B cell (primary cell): ENCODE measurements around the gene KIF2A. TPM values are rescaled to one million over a fixed set of nuclear protein-coding genes. Genes with fewer than 3 reads are reported as not detected.

Experiments
- ATAC-seq: fragments of 200-7000 bp; cut with Tn5 transposase; one replicate; pipeline ENCODE4 v1.10.0; 2021; ENCODE audit warnings: low read depth, mild to moderate bottlenecking, moderate number of reproducible peaks, moderate library complexity
- CTCF ChIA-PET: fragments of 350-600 bp; sonication (Branson Sonifier 250); formaldehyde crosslinking; loops from one replicate; lab custom pipeline; 2021; ENCODE audit warnings: antibody characterized with exemption, inconsistent platforms; lab: Charles Lee
- POLR2A ChIA-PET: fragments of 350-600 bp; sonication (Branson Sonifier 250); formaldehyde crosslinking; loops from one replicate; lab custom pipeline; 2021; ENCODE audit warnings: antibody characterized with exemption; lab: Charles Lee
- DNase-seq: peaks from one replicate; pipeline ENCODE4 v3.0.0; 2013
- H2AFZ ChIP-seq: 2 replicates; pipeline ENCODE4 v1.6.1; 2012; ENCODE audit warnings: mild to moderate bottlenecking, low read depth, low read length; ENCODE audit not compliant: insufficient read depth, poor library complexity, severe bottlenecking
- H3K27ac ChIP-seq, 2 donors: 1 replicate in 1 of 2; 2 replicates in 1 of 2; pipeline ENCODE4 v1.5.1; 2012 to 2013; ENCODE audit warnings: low read length in 2 of 2, mild to moderate bottlenecking in 2 of 2, moderate library complexity in 1 of 2
- H3K27me3 ChIP-seq, 4 experiments: fragments of 200-600 bp in 1 of 4; sonication (generic) in 1 of 4; replicated peaks in 1 of 4; 1 replicate in 2 of 4; 2 replicates in 2 of 4; pipeline versions ENCODE4 v1.6.1 to v1.7.0; 2013 to 2016; ENCODE audit warnings: low read length in 3 of 4, mild to moderate bottlenecking in 2 of 4, mixed read lengths in 1 of 4, moderate library complexity in 1 of 4; ENCODE audit not compliant: insufficient read depth in 4 of 4, control insufficient read depth in 3 of 4; ENCODE audit errors: control extremely low read depth in 1 of 4
- H3K36me3 ChIP-seq, 2 experiments: replicated peaks in 1 of 2; 1 replicate in 1 of 2; 2 replicates in 1 of 2; pipeline versions ENCODE4 v1.6.1 to v1.7.1; 2013; ENCODE audit warnings: low read length in 1 of 2; ENCODE audit not compliant: insufficient read depth in 2 of 2, control insufficient read depth in 1 of 2; ENCODE audit errors: control extremely low read depth in 1 of 2, extremely low read depth in 1 of 2
- H3K4me1 ChIP-seq, 2 donors: fragments of 200-600 bp in 1 of 2; sonication (generic) in 1 of 2; 1 replicate in 1 of 2; 2 replicates in 1 of 2; pipeline versions ENCODE4 v1.5.1 to v1.6.1; 2013 to 2017; ENCODE audit warnings: low read length in 2 of 2; ENCODE audit not compliant: control insufficient read depth in 2 of 2, insufficient read depth in 2 of 2
- H3K4me2 ChIP-seq: replicated peaks from 2 replicates; pipeline ENCODE3; 2012; ENCODE audit warnings: mild to moderate bottlenecking, low read depth, low read length; ENCODE audit not compliant: poor library complexity, severe bottlenecking
- H3K4me3 ChIP-seq, 5 experiments: fragments of 200-600 bp in 1 of 5; sonication (generic) in 1 of 5; 1 replicate in 3 of 5; 2 replicates in 2 of 5; pipeline versions ENCODE4 v1.5.1 to v1.7.0; 2011 to 2016; ENCODE audit warnings: low read length in 4 of 5, mild to moderate bottlenecking in 4 of 5, low read depth in 2 of 5, control low read depth in 1 of 5, moderate library complexity in 1 of 5; ENCODE audit not compliant: insufficient read depth in 1 of 5; ENCODE audit errors: control extremely low read depth in 1 of 5, extremely low read depth in 1 of 5
- H3K79me2 ChIP-seq: fragments of 200-600 bp; sonication (generic); one replicate; pipeline ENCODE4 v1.6.0; 2016; ENCODE audit warnings: low read length; ENCODE audit not compliant: control insufficient read depth, insufficient read depth
- H3K9ac ChIP-seq: fragments of 200-600 bp; sonication (generic); 2 replicates; pipeline ENCODE4 v1.6.1; 2017; ENCODE audit warnings: mild to moderate bottlenecking, low read length, moderate library complexity
- H3K9me3 ChIP-seq, 3 donors: one replicate each; pipeline versions ENCODE4 v1.6.1 to v1.7.1; 2013; ENCODE audit warnings: low read length in 2 of 3; ENCODE audit not compliant: control insufficient read depth in 2 of 3, insufficient read depth in 1 of 3; ENCODE audit errors: control extremely low read depth in 1 of 3
- H4K20me1 ChIP-seq: 2 replicates; pipeline ENCODE4 v1.6.0; 2012; ENCODE audit warnings: mild to moderate bottlenecking, low read length; ENCODE audit not compliant: insufficient read depth, control insufficient read depth, poor library complexity, severe bottlenecking
- H3K27ac Mint-ChIP-seq: one replicate; pipeline ENCODE4 v1.8.0; 2021; ENCODE audit warnings: mixed read lengths
- H3K27me3 Mint-ChIP-seq: one replicate; pipeline ENCODE4 v1.8.0; 2021; ENCODE audit warnings: mixed read lengths
- H3K4me1 Mint-ChIP-seq: one replicate; pipeline ENCODE4 v1.8.0; 2021; ENCODE audit warnings: mixed read lengths
- H3K4me3 Mint-ChIP-seq: one replicate; pipeline ENCODE4 v1.8.0; 2021; ENCODE audit warnings: mixed read lengths
- H3K9me3 Mint-ChIP-seq: one replicate; pipeline ENCODE4 v1.8.0; 2022; ENCODE audit warnings: mixed read lengths; ENCODE audit not compliant: insufficient read depth
- CTCF ChIP-seq: fragments of 200-600 bp; IDR thresholded peaks from one replicate; pipeline ENCODE4 v1.8.0; 2022; ENCODE audit warnings: antibody characterized with exemption, mild to moderate bottlenecking
- EZH2 ChIP-seq: IDR thresholded peaks from 2 replicates; pipeline ENCODE4 v1.6.1; 2012; ENCODE audit warnings: borderline replicate concordance, low read depth, mild to moderate bottlenecking, moderate library complexity, low read length; ENCODE audit not compliant: insufficient read depth, poor library complexity, severe bottlenecking
- WGBS: methylation state at CpG from one replicate; pipeline ENCODE4 v1.1.5; 2013; ENCODE audit warnings: missing lambda C conversion rate; ENCODE audit not compliant: insufficient coverage; 5-methylcytosine and 5-hydroxymethylcytosine counted together
- intact Hi-C: fragments of 100-400 bp; cut with micrococcal nuclease; formaldehyde crosslinking; loops from one replicate; pipeline ENCODE4 v1.10.0; 2022
- polyA plus RNA-seq: library from polyadenylated mRNA; depleted of rRNA; stranded (reverse); fragments of >200 nt; gene quantifications from 2 replicates; pipeline ENCODE4 v1.2.3, GENCODE V29; 2012
- total RNA-seq, 2 donors: library from RNA; stranded (reverse); fragments of 120-200 nt in 1 of 2; gene quantifications; 1 replicate in 1 of 2; 2 replicates in 1 of 2; pipeline versions ENCODE4 v1.2.3 to v1.2.4, GENCODE V29; 2013 to 2022

KIF2A gene
- total and polyA plus RNA-seq, 2 donors (not counting 1 experiment from before 2014, with no cell fraction given) = 12.9 to 59.0 TPM

DNA sequence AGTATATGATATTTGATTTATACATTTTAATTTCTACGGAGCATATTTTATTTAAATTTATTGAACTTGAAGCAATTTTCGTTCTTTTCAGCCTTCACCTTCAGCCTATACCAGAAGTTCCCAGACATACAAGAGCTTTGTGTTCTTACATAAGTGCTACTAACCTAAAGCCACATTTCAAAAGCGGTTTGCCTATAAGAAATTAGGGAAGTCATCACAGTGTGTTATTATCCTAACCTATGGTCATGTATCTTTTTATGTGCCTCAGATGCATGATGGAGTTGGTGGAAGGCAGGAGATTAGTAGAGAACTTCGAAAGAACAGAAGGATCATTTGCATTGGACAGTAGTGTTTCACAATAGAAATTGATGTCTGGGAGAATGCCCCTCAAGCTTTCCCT lies 3.1 kb downstream of the KIF2A start:
- peak overlapping the region; percentile 56 for H3K27ac Mint-ChIP-seq
- peaks cover 21 to 25% of the 10 kb centered on the region in 2 donors for H3K4me1 ChIP-seq

More for the DNA sequence above, 3.1 kb downstream of the KIF2A start:
- ChIA-PET CTCF (interaction anchor here (0.6 to 1.3 kb wide), 2 partner anchors 44 to 47 kb away, joined by 3 to 5 read pairs; no protein-coding TSS in a partner anchor), POLR2A (interaction anchor here (0.8 kb wide), 1 partner anchor 104 kb away, joined by 6 read pairs; no protein-coding TSS in a partner anchor)
- Histone ChIP-seq H2AFZ (no peak overlapping the region), H3K27ac (no peak overlapping the region), H4K20me1 (peaks cover 41% of the 10 kb centered on the region), H3K36me3 (no peaks in the 10 kb centered on the region), H3K9ac (no peak overlapping the region), H3K79me2 (peaks cover 76% of the 10 kb centered on the region), H3K4me3 (no peak overlapping the region), H3K9me3 (peaks cover 0 to 5% (median 0%) of the 10 kb centered on the region in 3 donors), H3K4me2 (no peak overlapping the region), H3K27me3 (no peaks in the 10 kb centered on the region)
- WGBS = no CpG with 5 or more reads among the region's 4 CpGs
- Mint-ChIP-seq H3K4me1 (peaks cover 59% of the 10 kb centered on the region), H3K4me3 (no peak overlapping the region), H3K27me3 (no peaks in the 10 kb centered on the region), H3K9me3 (no peaks in the 10 kb centered on the region)
- TF ChIP-seq EZH2 = no peak
- TF ChIP-seq CTCF = no peak
- DNase-seq (no peak), ATAC-seq (no peak)
- intact Hi-C loops = loop anchor here (5.0 kb wide), 1 partner anchor 902 kb away; no protein-coding TSS in a partner anchor
